ENCODE data around the gene PSD4. TPM values are rescaled to one million over a fixed set of nuclear protein-coding genes. Genes with fewer than 3 reads are reported as not detected.

Gene PSD4
- total RNA-seq, 2 experiments from 2014 or later: 96.5 to 101 TPM

GRCh38 chr2:113202305-113203216 is 28.8 kb downstream of the PSD4 start:
- POLR2A ChIA-PET: interaction anchor here (0.9 to 6.4 kb wide), 3 partner anchors 21 to 45 kb away, joined by 3 to 38 read pairs (median 6); partner anchors contain the start of gene PSD4

GRCh38 chr2:113203217-113203530 is 29.4 kb downstream of the PSD4 start:
- ATAC-seq (ENCODE audit: poor library complexity): no peak
- Histone ChIP-seq H3K4me3 (ENCODE audit: low read length) (no peak overlapping the region), H3K9me3 (ENCODE audit: control insufficient read depth in 1 of 2, insufficient read depth in 1 of 2, low read length in 2 of 2) (peaks cover 0 to 3% of the 10 kb centered on the region in 2 experiments), H3K4me1 (ENCODE audit: insufficient read depth, low read length) (peaks cover 23% of the 10 kb centered on the region), H3K36me3 (ENCODE audit: insufficient read depth, low read length) (peaks cover 44% of the 10 kb centered on the region), H3K27ac (ENCODE audit: low read depth in 1 of 2, low read length in 2 of 2) (no peak overlapping the region), H3K27me3 (ENCODE audit: control insufficient read depth in 1 of 2, insufficient read depth in 2 of 2, low read length in 2 of 2) (no peaks in the 10 kb centered on the region)
- H3K4me3 Mint-ChIP-seq: no peak overlapping the region
- no peak for TF ChIP-seq CTCF (IDR thresholded peaks at IDR 0.05)
- CTCF ChIA-PET: interaction anchor here (0.6 to 4.4 kb wide), 7 partner anchors 9 to 187 kb away, joined by 4 to 40 read pairs (median 7); partner anchors contain the start of gene PSD4
- no peaks in the 10 kb centered on the region for H3K27me3 Mint-ChIP-seq
- POLR2A ChIA-PET: interaction anchor here (0.9 to 6.4 kb wide), 3 partner anchors 22 to 45 kb away, joined by 3 to 38 read pairs (median 6); partner anchors contain the start of gene PSD4
- intact Hi-C loops (cut with DNase I, micrococcal nuclease): loop anchor here in 1 of 2 experiments (5.0 kb wide), 1 partner anchor 221 kb away; no protein-coding TSS in a partner anchor
- peak overlapping the region; percentile 6 for H3K27ac Mint-ChIP-seq
- DNase-seq: no peak
- H3K36me3 Mint-ChIP-seq (ENCODE audit: low read depth): peaks cover 46% of the 10 kb centered on the region
- no peaks in the 10 kb centered on the region for H3K9me3 Mint-ChIP-seq
- H3K4me1 Mint-ChIP-seq (ENCODE audit: low read depth): peaks cover 34% of the 10 kb centered on the region

More at GRCh38 chr2:113202305-113203216, 28.8 kb downstream of the PSD4 start:
- TF ChIP-seq CTCF (IDR thresholded peaks at IDR 0.05): no peak
- H3K27me3 ChIP-seq (ENCODE audit: control insufficient read depth in 1 of 2, insufficient read depth in 2 of 2, low read length in 2 of 2): no peaks in the 10 kb centered on the region
- H3K4me3 Mint-ChIP-seq: no peak overlapping the region
- no peak overlapping the region for H3K4me3 ChIP-seq (ENCODE audit: low read length)
- H3K4me1 ChIP-seq (ENCODE audit: insufficient read depth, low read length): peaks cover 23% of the 10 kb centered on the region
- DNase-seq (no peak), ATAC-seq (ENCODE audit: poor library complexity) (no peak)
- H3K36me3 Mint-ChIP-seq (ENCODE audit: low read depth): peaks cover 51% of the 10 kb centered on the region
- intact Hi-C loops (cut with DNase I, micrococcal nuclease): loop anchor here in 1 of 2 experiments (5.0 kb wide), 1 partner anchor 220 kb away; no protein-coding TSS in a partner anchor
- peaks cover 0 to 3% of the 10 kb centered on the region in 2 experiments for H3K9me3 ChIP-seq (ENCODE audit: control insufficient read depth in 1 of 2, insufficient read depth in 1 of 2, low read length in 2 of 2)
- peaks cover 30% of the 10 kb centered on the region for H3K4me1 Mint-ChIP-seq (ENCODE audit: low read depth)
- H3K9me3 Mint-ChIP-seq: no peaks in the 10 kb centered on the region
- CTCF ChIA-PET: interaction anchor here (0.6 to 4.4 kb wide), 5 partner anchors 8 to 64 kb away, joined by 4 to 40 read pairs (median 7); partner anchors contain the start of gene PSD4
- no peaks in the 10 kb centered on the region for H3K27me3 Mint-ChIP-seq
- H3K36me3 ChIP-seq (ENCODE audit: insufficient read depth, low read length): peaks cover 51% of the 10 kb centered on the region
- peak overlapping the region in 1 of 2 donors; percentile 31 for H3K27ac ChIP-seq (ENCODE audit: low read depth in 1 of 2, low read length in 2 of 2)
- H3K27ac Mint-ChIP-seq: peak overlapping the region; percentile 6

- ChIA-PET CTCF (interaction anchor here (0.5 to 4.4 kb wide), 13 partner anchors 10 to 187 kb away, joined by 3 to 40 read pairs (median 7); partner anchors contain the start of gene PSD4), POLR2A (interaction anchor here (0.8 to 6.4 kb wide), 8 partner anchors 23 to 167 kb away, joined by 3 to 38 read pairs (median 4); partner anchors contain the start of gene PSD4)
- intact Hi-C loops (cut with DNase I, micrococcal nuclease): loop anchor here (1.0 to 5.0 kb wide), 6 partner anchors 45 to 222 kb away; no protein-coding TSS in a partner anchor
- H3K4me1 ChIP-seq (ENCODE audit: insufficient read depth, low read length): peaks cover 21% of the 10 kb centered on the region
- Mint-ChIP-seq H3K36me3 (ENCODE audit: low read depth) (peaks cover 43% of the 10 kb centered on the region), H3K27me3 (no peaks in the 10 kb centered on the region), H3K4me3 (no peak overlapping the region), H3K4me1 (ENCODE audit: low read depth) (peaks cover 38% of the 10 kb centered on the region), H3K27ac (peak overlapping the region; percentile 83), H3K9me3 (no peaks in the 10 kb centered on the region)
- H3K36me3 ChIP-seq (ENCODE audit: insufficient read depth, low read length): peaks cover 38% of the 10 kb centered on the region
- no peaks in the 10 kb centered on the region for H3K9me3 ChIP-seq (ENCODE audit: control insufficient read depth in 1 of 2, insufficient read depth in 1 of 2, low read length in 2 of 2)
- no peaks in the 10 kb centered on the region for H3K27me3 ChIP-seq (ENCODE audit: control insufficient read depth in 1 of 2, insufficient read depth in 2 of 2, low read length in 2 of 2)
- TF ChIP-seq CTCF (IDR thresholded peaks at IDR 0.05): peak; percentile 85
- ATAC-seq (ENCODE audit: poor library complexity) (peak; percentile 96), DNase-seq (peak; percentile 66 to 88 (median 71))
- H3K4me3 ChIP-seq (ENCODE audit: low read length): no peak overlapping the region
- peak overlapping the region; percentile 17 to 40 for H3K27ac ChIP-seq (ENCODE audit: low read depth in 1 of 2, low read length in 2 of 2)
These were observed 30.2 kb downstream of the PSD4 start for GRCh38 chr2:113203901-113204519.

Data from CD4-positive, alpha-beta T cell (primary cell).